A172 (cell line): ENCODE data around the gene ZFHX3. TPM values are rescaled to one million over a fixed set of nuclear protein-coding genes. Genes with fewer than 3 reads are reported as not detected.

Experiments used
- DNase-seq: peaks from one replicate; pipeline ENCODE4 v3.0.0-alpha.2; 2015; ENCODE audit warnings: low spot score
- total RNA-seq: library from RNA; depleted of rRNA; stranded (reverse); fragments of >200 nt; shearing (Covaris generic); gene quantifications from 2 replicates; pipeline ENCODE4 v1.2.3, GENCODE V29; 2014

ZFHX3 gene
- total RNA-seq, 1 experiment from 2014 or later = 2.5 TPM

GRCh38 chr16:73067671-73068540, 20.0 kb upstream of the ZFHX3 start:
- DNase-seq = no peak

GRCh38 chr16:73066927-73067670, 19.2 kb upstream of the ZFHX3 start:
- DNase-seq = no peak

DNA sequence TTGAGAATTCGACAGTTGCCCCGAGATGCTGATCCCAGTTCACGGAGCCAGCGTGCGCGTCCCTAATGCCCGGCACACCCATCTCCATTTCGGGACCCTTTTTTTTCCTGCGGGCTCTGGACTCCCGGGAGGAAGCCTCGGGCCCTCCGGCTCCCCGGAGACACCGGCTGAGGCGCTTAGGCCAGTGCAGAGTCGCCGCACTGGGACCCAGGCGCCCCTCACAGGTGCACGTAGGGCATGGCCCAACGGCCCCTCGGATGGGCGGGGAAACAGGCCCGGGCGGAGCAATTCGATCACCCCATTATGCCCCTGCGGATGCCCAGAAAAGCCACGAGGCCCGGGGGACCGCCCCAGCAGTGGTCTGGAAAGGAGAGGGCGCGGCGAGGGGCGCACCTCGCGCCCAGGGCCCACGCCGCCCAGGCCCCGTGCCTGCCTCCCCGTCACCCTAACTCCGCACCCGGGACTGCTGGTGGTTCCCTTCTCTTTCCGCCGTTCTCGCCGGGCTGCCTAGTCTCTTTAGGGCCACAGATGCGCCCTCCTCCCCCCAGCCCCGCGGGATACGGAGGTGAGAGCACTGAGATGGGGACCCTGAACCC, 18.5 kb upstream of the ZFHX3 start:
- no peak for DNase-seq

DNA sequence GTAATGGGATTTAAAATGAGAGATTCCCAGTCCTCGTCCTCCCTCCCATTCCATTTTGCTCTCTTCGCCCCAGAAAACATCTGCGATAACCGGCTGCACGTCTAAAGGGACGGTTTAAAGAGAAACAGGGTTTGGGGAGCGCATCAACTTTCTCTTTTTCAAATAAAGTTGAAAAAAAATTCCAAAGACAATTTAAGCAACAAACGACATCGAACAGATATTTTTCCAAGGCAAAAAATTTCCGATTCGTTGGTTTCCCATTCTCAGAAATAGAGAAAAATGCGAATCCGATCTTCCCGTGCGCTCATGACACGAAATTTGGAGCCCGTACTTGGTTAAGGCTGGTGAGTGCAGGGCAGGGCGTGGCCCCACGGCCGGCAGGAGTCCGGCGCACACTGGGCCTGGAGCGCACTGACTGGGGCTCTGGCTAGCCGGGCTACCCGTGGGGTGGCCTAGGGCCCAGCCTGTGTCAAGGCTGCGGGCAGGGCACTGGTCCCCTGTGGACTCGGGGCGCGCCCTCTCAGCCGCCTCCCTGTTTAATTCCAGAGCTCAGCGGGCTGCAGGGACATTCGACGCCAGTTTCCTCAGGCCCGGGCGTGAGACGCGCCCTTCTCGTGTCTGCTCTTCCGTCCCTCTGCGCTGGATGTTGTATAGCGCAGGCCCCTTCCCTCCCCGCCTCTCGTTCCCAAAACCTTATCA, 17.9 kb upstream of the ZFHX3 start:
- DNase-seq = no peak

GRCh38 chr16:73064994-73065545, 17.1 kb upstream of the ZFHX3 start:
- no peak for DNase-seq

GRCh38 chr16:73064212-73064993, 16.5 kb upstream of the ZFHX3 start:
- peak; percentile 65 for DNase-seq

DNA sequence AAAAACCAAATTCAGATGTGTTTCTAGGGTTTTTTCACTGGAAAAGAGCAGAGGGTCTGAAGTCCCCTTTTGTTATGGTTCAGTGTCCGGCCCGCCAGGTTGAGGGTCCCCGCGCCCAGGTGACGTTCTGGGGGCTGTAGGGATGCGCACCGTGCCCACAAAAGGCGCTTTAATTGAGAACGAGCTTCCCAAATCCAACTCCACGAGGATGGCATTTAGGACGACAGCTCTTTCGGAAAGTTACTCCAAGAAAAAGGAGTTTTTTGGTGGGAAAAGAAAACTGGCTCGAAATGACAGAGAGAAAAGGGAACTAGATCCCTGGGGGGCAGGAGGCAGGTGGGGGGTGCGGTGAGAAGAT, 15.9 kb upstream of the ZFHX3 start:
- DNase-seq = no peak

- DNase-seq = no peak
These were observed 15.1 kb upstream of the ZFHX3 start for GRCh38 chr16:73062743-73063733.

DNA sequence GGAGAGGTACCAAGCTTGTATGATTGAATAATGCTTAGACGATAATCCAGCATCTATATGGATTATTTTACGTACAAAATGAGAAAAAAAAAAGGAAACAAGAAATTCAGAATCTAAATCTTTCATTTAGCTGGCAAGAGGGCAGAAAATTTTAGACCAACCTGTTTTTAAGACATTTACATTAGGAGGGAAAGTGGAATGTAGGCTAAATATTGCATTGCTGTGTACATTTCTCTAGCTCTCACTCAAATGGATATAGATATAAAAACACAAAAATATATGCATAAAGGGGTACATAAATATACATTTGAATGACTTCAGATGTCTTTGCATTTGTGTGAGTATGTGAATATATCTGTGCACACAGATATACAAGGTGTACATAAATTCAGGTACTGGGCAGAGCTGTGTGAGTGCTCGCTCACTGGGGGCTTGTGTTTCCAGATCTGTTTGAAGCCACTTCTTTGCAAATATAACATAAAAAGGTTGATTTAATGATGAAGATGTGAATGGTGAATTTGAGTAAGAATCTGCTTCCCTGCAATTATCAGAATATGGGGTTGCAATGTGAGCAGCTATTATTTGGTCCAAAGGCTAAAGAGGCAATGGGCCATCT, 14.2 kb upstream of the ZFHX3 start:
- DNase-seq = no peak

- DNase-seq = no peak
These were observed 13.1 kb upstream of the ZFHX3 start for GRCh38 chr16:73060892-73061490.

DNA sequence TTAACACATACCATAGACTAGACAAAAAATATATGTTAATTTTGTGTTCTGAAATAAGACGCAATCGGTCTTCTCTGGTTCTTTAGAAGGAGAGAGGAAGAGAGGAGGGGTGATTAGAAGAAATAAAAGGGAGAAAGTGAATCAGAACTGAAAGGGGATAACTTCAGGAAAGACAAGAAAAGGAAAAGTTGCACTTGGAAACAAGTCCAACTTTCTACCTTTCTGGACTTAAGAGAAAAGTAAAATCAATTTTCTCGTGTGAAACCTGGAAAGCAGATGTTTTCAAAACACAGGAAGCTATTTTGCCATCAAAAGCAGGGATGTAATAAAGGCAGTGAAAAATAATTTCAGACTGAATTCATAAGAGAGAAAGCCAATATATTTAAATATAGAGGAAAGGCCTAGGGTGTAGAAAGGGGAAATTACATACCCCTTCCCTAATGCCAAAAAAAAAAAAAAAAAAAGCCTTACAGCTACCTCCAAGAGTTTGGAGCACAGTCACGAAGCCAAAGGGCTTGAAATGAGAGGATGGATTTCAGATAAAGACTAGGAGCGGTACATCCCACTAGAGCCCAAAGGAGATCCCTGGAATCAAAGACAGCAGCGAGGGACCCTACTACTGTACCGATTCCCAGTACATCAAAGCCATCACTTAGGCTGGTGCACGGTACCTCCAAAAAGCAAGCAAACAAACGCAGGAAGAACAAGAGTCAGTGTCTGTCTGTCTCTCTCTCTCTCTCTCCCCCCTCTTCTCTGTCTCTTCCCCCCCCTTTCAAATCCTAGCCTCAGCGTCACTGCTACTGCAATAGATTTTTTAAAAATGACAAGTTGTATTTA, 12.1 kb upstream of the ZFHX3 start:
- DNase-seq = no peak

DNA sequence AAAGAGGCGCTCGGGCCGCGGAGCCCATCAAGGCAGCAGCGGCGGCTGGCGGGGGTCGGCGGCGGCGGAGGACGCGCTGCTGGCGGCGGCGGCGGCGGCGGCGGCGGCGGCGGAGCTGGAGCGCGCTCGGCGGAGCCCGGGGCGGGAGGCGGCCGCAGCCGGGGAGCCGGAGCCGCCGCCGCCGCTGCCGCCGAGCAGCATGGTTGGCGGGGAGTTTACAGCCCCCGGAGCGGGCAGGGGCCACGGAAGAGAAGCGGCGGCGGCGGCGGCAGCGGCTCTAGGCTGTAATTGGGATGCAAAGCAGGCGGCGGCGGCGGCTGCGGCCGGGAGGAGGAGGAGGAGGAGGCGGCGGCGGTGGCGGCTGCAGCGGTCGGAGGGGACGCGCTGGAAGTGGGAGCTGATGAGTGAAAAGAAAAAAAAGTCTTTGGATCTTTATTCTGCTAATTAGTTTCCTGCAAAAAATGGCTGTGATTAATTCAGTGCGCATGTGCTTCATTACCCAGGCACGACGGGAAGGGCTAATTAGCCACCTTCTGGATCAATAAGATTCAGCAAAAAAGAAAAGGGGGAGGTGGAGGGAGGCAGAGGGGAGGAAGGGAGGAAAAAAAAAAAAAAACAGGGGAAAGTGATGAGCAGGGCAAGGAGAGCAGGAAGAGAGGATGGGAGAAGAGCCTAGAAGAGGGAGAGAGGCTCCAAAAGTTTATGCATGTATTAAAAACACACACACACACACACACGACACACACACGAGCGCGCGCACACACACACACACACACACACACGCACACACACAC, 10.9 kb upstream of the ZFHX3 start:
- no peak for DNase-seq

DNA sequence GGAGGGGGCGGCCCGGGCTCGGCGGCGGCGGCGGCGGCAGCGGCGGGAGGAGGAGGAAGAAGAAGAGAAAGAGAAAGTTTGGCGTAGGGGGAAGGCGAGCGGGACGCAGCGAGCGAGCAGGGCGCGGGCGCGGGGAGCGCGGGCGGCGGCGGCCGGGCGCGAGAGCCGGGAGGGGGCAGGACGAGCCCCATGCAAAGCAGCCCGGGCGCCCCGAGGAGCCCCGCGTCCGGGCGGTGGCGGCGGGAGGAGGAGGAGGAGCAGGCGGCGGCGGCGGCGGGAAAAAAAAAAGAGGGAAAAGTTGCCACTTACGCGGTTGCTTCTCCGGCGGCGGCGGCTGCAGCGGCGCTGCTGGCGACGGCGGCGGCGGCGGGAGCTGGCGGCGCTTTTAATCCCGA, 10.3 kb upstream of the ZFHX3 start:
- DNase-seq = peak; percentile 32

DNA sequence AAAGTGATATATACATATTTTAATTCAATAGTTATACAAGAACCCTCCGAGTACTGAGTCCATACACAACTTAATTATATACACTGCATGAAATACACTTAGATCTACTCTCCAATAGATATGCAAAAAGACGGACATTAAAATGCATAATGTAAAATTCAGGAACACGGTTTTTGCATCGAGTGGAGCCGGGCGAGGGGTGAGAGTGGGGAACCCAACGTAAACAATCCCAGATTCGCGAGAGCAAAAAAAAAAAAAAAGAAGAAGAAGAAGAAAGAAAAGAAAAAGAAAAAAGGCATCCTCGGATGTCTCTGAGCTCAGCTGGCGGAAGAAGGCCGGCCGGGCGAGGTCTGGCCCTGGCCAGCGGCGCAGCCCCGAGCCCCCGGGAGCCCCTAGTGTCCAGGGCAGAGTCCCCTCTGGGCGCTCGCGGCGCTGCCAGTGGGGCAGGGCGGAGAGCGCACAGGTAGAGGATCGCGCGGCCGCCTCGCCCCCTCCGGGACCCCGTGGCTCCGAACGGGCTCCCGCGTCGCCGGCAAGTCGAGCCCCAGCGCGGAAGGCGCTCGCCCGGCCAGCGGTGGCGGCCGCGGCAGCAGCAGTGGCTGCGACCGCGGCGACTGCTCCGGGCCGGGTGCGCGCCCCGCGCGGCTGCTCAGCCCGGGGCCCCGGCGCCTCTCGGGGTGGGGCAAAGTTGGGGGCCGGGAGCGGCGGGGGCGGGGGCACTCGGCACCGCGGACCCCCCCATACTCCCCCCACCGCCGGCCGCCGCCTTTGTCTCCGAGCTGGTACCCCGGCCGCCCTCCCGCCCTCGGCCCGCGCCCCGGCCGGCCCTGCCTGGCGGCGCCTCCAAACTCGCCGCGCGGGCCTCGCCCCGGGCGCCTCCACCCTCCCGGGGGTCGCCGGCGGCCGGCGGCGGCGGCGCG, 9.6 kb upstream of the ZFHX3 start:
- DNase-seq = no peak

DNA sequence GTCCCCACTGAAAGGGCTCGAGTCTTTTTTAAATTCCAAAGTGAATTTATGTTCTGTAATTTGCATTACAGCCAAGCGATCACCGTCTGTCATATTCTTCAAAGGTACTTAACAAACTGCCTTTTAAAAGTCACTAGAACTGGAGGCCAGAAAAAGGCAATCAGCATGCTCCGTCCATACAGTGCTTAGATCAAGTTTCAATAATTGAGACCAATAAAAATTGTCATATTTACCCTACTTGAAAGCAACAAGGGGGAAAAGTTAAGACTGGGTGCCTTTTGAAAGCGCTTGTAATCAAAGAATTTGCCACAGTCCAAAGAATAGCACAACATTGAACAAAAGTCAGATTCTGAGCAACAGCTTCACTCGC, 9.0 kb upstream of the ZFHX3 start:
- no peak for DNase-seq

- DNase-seq = no peak
These were observed 8.5 kb upstream of the ZFHX3 start for GRCh38 chr16:73056448-73056847.
